Coronary artery (tissue), 2 donors: ENCODE results near the gene TMEM87A.

ENCODE experiments used
- DNase-seq: peaks from one replicate; pipeline ENCODE4 v3.0.0-alpha.2; 2017; ENCODE audit warnings: low spot score
- H3K27ac ChIP-seq, 2 donors: fragments of 200-600 bp; sonication (generic); one replicate each; pipeline ENCODE4 v1.5.1; 2016 to 2019
- H3K4me3 ChIP-seq: fragments of 200-600 bp; sonication (generic); 2 replicates; pipeline ENCODE4 v1.5.1; 2016; ENCODE audit warnings: mild to moderate bottlenecking, moderate library complexity
- TF ChIP-seq, protein P1 (sequence below): fragments of 200-600 bp; sonication (generic); IDR thresholded peaks from one replicate; pipeline ENCODE4 v1.5.1; 2019; ENCODE audit warnings: antibody characterized with exemption

The TMEM87A gene

DNA sequence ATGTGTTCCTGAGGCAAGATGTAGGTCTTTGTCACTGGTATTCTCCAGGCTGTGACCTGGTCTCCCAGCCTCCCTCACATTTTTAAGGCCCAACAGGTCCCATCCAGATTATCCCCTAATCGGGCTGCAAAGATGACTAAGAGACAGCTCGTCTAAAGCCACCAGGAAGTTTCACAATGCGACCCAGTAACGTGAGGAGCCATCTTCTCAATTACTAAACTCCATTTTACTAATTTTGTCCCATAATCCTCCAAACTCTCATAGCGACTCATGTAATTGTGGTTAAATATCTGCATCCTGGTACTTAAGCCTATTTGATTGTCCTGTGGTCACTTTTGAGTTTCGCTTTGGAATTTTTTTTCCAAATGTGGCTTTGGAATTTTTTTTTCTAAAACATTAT lies 108.1 kb downstream of the TMEM87A start:
- TF ChIP-seq, protein P1, sequence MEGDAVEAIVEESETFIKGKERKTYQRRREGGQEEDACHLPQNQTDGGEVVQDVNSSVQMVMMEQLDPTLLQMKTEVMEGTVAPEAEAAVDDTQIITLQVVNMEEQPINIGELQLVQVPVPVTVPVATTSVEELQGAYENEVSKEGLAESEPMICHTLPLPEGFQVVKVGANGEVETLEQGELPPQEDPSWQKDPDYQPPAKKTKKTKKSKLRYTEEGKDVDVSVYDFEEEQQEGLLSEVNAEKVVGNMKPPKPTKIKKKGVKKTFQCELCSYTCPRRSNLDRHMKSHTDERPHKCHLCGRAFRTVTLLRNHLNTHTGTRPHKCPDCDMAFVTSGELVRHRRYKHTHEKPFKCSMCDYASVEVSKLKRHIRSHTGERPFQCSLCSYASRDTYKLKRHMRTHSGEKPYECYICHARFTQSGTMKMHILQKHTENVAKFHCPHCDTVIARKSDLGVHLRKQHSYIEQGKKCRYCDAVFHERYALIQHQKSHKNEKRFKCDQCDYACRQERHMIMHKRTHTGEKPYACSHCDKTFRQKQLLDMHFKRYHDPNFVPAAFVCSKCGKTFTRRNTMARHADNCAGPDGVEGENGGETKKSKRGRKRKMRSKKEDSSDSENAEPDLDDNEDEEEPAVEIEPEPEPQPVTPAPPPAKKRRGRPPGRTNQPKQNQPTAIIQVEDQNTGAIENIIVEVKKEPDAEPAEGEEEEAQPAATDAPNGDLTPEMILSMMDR: no peak
- Histone ChIP-seq H3K4me3 (no peak overlapping the region), H3K27ac (no peak overlapping the region)
- DNase-seq: no peak

DNA sequence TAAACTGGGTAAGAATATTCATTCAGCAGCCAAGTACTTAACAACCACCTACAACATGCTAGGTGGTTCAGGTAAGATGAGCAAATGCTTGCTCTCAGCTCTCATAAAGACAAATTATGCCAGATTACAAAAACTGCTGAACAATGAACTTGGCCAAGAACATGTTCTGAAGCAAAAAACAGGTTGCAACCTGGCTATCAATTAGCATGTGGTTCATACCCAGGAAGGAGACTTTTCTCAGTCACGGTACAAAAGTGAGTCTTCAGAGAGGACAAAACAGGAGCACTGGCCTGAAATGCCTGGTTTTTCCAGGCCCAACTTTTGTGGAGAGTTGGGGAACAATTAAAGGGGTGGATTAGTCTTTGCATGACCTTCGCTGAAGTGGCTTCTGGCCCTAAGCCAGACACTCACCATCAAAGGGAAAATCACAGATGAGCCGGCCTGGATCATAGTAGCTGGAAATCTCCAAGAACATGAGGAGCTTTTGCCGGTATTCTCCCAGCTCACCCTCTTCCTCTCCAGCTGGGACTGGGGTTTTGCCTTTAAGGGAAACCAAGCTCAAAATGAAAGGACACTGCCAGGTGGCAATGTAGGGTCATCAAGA lies 109.2 kb downstream of the TMEM87A start:
- DNase-seq: no peak
- no peak overlapping the region for H3K4me3 ChIP-seq
- H3K27ac ChIP-seq: no peak overlapping the region
- TF ChIP-seq, protein P1: no peak

GRCh38 chr15:42163291-42163690 lies 109.9 kb downstream of the TMEM87A start:
- DNase-seq: no peak
- no peak overlapping the region for H3K27ac ChIP-seq
- TF ChIP-seq, protein P1: no peak
- no peak overlapping the region for H3K4me3 ChIP-seq
